ENCODE results near the gene ADAMTS20.

DNA sequence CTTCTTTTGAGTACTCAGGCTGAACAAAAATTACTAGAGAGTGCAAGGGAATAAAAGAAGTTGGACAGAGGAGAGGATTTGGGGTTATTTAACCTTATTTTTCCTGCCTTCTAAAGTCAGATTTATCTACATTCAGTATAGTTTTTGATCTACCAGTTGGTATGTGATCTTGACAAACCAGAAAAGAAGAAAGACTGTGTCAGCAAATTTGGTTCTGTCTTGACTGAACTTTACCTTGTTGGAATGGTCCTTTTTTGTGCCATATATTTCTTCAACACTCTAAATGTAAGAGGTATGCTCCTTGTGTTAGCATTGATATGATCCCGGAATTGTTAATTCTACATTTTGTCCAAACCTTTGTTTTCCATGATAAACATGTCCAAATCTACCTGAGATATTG, 47.7 kb upstream of the ADAMTS20 start:
- TF ChIP-seq, protein P1, sequence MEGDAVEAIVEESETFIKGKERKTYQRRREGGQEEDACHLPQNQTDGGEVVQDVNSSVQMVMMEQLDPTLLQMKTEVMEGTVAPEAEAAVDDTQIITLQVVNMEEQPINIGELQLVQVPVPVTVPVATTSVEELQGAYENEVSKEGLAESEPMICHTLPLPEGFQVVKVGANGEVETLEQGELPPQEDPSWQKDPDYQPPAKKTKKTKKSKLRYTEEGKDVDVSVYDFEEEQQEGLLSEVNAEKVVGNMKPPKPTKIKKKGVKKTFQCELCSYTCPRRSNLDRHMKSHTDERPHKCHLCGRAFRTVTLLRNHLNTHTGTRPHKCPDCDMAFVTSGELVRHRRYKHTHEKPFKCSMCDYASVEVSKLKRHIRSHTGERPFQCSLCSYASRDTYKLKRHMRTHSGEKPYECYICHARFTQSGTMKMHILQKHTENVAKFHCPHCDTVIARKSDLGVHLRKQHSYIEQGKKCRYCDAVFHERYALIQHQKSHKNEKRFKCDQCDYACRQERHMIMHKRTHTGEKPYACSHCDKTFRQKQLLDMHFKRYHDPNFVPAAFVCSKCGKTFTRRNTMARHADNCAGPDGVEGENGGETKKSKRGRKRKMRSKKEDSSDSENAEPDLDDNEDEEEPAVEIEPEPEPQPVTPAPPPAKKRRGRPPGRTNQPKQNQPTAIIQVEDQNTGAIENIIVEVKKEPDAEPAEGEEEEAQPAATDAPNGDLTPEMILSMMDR (IDR thresholded peaks at IDR 0.05), result no peak
- no peak for TF ChIP-seq POLR2A (IDR thresholded peaks at IDR 0.05)

All from Peyer's patch (tissue), 4 donors.